Transverse colon (tissue), 4 donors: ENCODE data around the gene TICAM1. TPM values are rescaled to one million over a fixed set of nuclear protein-coding genes. Genes with fewer than 3 reads are reported as not detected.
A peak's percentile ranks its signal among the peaks of the same experiment; 100 is the strongest.
"Not testable (repeated sequence)": the region's sequence is repeated elsewhere in the genome, so short reads cannot be mapped to it uniquely, and the experiment has no call there.

Experiments used
- DNase-seq: peaks from one replicate; pipeline ENCODE4 v3.0.0-alpha.2; 2019
- H3K27ac ChIP-seq, 4 donors: fragments of 200-600 bp; sonication (generic); 2 replicates each; pipeline ENCODE4 v1.5.1; 2016 to 2018; ENCODE audit warnings: inconsistent platforms in 4 of 4
- H3K27me3 ChIP-seq: fragments of 200-600 bp; sonication (generic); 2 replicates; pipeline ENCODE4 v1.5.1; 2017; ENCODE audit warnings: inconsistent platforms
- H3K36me3 ChIP-seq, 4 donors: fragments of 200-600 bp; sonication (generic); 2 replicates each; pipeline ENCODE4 v1.5.1; 2017 to 2019; ENCODE audit warnings: inconsistent platforms in 4 of 4
- H3K4me1 ChIP-seq, 4 donors: fragments of 200-600 bp; sonication (generic); 2 replicates each; pipeline ENCODE4 v1.5.1; 2017 to 2020; ENCODE audit warnings: inconsistent platforms in 4 of 4
- H3K4me3 ChIP-seq, 4 donors: fragments of 200-600 bp; sonication (generic); 1 replicate in 1 of 4; 2 replicates in 3 of 4; pipeline versions ENCODE4 v1.5.1 to v1.6.1; 2017 to 2019; ENCODE audit warnings: inconsistent platforms in 4 of 4
- H3K9me3 ChIP-seq, 2 donors: fragments of 200-600 bp; sonication (generic); 2 replicates each; pipeline ENCODE4 v1.5.1; 2017 to 2019; ENCODE audit warnings: inconsistent platforms in 2 of 2
- EP300 ChIP-seq: sonication (generic); formaldehyde crosslinking; IDR thresholded peaks from one replicate; pipeline ENCODE4 v1.6.1; 2017; ENCODE audit warnings: antibody characterized with exemption, low read depth
- POLR2A ChIP-seq: fragments of 450-650 bp; IDR thresholded peaks from one replicate; pipeline ENCODE4 v1.6.1; 2016; ENCODE audit warnings: antibody characterized with exemption, mild to moderate bottlenecking, moderate library complexity
- POLR2AphosphoS5 ChIP-seq, 3 donors: sonication (generic); formaldehyde crosslinking; IDR thresholded peaks; one replicate each; pipeline ENCODE4 v1.6.1; 2016; ENCODE audit warnings: antibody characterized with exemption in 3 of 3
- WGBS, 2 donors: methylation state at CpG; one replicate each; pipeline ENCODE4 v1.1.5; 2018; ENCODE audit warnings: low coverage in 1 of 2; 5-methylcytosine and 5-hydroxymethylcytosine counted together
- in situ Hi-C, 4 donors: fragments of 200-750 bp; cut with MboI; loops; one replicate each; pipeline versions ENCODE4 v1.15.0 to v1.15.1; 2017; ENCODE audit warnings: low sequenced_read_pairs in 3 of 4, low pct_ligation_motif_present in 1 of 4, low pct_unique_long_range_greater_than_20kb in 1 of 4
- intact Hi-C: fragments of 100-400 bp; cut with DNase I; formaldehyde crosslinking; loops from one replicate; pipeline ENCODE4 v1.15.1; 2023; ENCODE audit warnings: low total_unique reads
- total RNA-seq, 4 donors: library from RNA; depleted of rRNA; stranded (reverse); fragments of >200 nt; gene quantifications; one replicate each; pipeline ENCODE4 v1.1.0, GENCODE V29; 2016
- TF ChIP-seq, protein P1 (sequence below), 5 experiments: fragments of 200-600 bp in 3 of 5; fragments of 450-650 bp in 2 of 5; sonication (generic) in 3 of 5; IDR thresholded peaks; 1 replicate in 2 of 5; 2 replicates in 3 of 5; pipeline ENCODE4 v1.5.1; 2016 to 2017; ENCODE audit warnings: antibody characterized with exemption in 5 of 5, inconsistent platforms in 3 of 5, mild to moderate bottlenecking in 2 of 5, moderate library complexity in 1 of 5

TICAM1 gene
- total RNA-seq, 4 donors from 2014 or later: 17.7 to 66.6 (median 20.8) TPM

DNA sequence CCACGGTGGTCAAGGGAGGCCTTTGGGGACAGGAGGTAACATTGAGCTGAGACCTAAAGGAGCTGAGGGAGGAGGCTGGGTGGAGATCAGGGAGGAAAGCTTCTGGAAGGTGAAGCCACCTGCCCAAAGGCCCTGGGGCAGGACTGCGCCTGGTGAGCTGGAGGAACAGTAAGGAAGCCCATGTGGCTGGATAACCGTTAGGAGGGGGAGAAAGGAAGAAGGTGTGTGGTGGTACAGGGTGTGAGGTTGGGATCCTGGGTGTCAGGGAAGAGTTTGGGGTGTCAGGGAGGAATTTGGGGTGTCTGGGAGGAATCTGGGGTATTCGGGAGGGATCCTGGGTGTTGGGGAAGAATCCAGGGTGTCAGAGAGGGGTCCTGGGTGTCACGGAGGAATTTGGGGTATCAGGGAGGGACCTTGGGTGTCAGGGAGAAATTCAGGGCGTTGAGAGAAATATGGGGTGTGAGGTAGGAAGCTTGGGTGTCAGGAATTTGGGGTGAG lies 695 bp downstream of the TICAM1 start:
- DNase-seq: no peak
- H3K27me3 ChIP-seq: no peaks in the 10 kb centered on the region
- in situ Hi-C loops: no loop called here
- H3K9me3 ChIP-seq: no peaks in the 10 kb centered on the region
- peak overlapping the region; percentile 75 to 97 (median 85) for H3K4me3 ChIP-seq
- no peak for TF ChIP-seq POLR2AphosphoS5 (IDR thresholded peaks at IDR 0.05)
- TF ChIP-seq, protein P1, sequence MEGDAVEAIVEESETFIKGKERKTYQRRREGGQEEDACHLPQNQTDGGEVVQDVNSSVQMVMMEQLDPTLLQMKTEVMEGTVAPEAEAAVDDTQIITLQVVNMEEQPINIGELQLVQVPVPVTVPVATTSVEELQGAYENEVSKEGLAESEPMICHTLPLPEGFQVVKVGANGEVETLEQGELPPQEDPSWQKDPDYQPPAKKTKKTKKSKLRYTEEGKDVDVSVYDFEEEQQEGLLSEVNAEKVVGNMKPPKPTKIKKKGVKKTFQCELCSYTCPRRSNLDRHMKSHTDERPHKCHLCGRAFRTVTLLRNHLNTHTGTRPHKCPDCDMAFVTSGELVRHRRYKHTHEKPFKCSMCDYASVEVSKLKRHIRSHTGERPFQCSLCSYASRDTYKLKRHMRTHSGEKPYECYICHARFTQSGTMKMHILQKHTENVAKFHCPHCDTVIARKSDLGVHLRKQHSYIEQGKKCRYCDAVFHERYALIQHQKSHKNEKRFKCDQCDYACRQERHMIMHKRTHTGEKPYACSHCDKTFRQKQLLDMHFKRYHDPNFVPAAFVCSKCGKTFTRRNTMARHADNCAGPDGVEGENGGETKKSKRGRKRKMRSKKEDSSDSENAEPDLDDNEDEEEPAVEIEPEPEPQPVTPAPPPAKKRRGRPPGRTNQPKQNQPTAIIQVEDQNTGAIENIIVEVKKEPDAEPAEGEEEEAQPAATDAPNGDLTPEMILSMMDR (IDR thresholded peaks at IDR 0.05): no peak
- no peak for TF ChIP-seq POLR2A
- TF ChIP-seq EP300: no peak
- H3K27ac ChIP-seq: peak overlapping the region; percentile 86 to 95 (median 93)
- H3K4me1 ChIP-seq: peaks cover 15 to 49% (median 27%) of the 10 kb centered on the region in 4 donors
- intact Hi-C loops: no loop called here
- H3K36me3 ChIP-seq: no peaks in the 10 kb centered on the region
- WGBS, 2 donors: 29 to 34% methylated on average over 3 to 6 of the region's 6 CpGs

- TF ChIP-seq, protein P1 (IDR thresholded peaks at IDR 0.05): no peak
- TF ChIP-seq EP300 (no peak), POLR2A (no peak), POLR2AphosphoS5 (IDR thresholded peaks at IDR 0.05) (no peak)
Measured at GRCh38 chr19:4830332-4830731, 1.2 kb downstream of the TICAM1 start.

GRCh38 chr19:4829001-4829712 lies 2.4 kb downstream of the TICAM1 start:
- 26 to 45% methylated on average over 7 to 16 of the region's 16 CpGs for WGBS, 2 donors
- H3K9me3 ChIP-seq: no peaks in the 10 kb centered on the region

More at GRCh38 chr19:4830332-4830731, 1.2 kb downstream of the TICAM1 start:
- intact Hi-C loops: no loop called here
- 79 to 94% methylated on average over 2 to 6 of the region's 6 CpGs for WGBS, 2 donors
- no peaks in the 10 kb centered on the region for H3K9me3 ChIP-seq
- H3K4me1 ChIP-seq: peaks cover 15 to 48% (median 27%) of the 10 kb centered on the region in 4 donors
- in situ Hi-C loops: no loop called here
- no peaks in the 10 kb centered on the region for H3K27me3 ChIP-seq
- peak overlapping the region; percentile 86 to 95 (median 93) for H3K27ac ChIP-seq
- no peak for DNase-seq
- H3K36me3 ChIP-seq: no peaks in the 10 kb centered on the region
- H3K4me3 ChIP-seq: peak overlapping the region; percentile 75 to 97 (median 85)

DNA sequence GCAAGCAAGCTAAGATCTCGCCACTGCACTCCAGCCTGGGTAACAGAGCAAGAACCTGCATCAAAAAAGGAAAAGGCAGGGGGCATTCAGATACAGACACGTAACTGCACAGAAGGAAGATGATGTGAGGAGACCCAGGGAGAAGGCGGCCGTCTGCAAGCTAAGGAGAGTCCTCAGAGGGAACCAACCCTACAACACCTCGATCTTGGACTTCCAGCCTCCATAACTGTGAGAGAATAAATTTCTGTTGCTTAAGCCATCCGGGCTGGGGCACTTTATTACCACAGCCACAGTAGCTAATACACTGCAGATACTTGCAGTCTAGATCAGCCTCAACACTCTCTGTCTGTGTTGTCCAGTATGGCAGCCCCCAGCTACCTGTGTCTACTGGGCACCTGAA lies 7.9 kb downstream of the TICAM1 start:
- Histone ChIP-seq H3K9me3 (no peaks in the 10 kb centered on the region), H3K36me3 (no peaks in the 10 kb centered on the region), H3K27ac (no peak overlapping the region), H3K4me3 (no peak overlapping the region), H3K27me3 (no peaks in the 10 kb centered on the region), H3K4me1 (peaks cover 0 to 11% (median 5%) of the 10 kb centered on the region in 4 donors)
- TF ChIP-seq POLR2AphosphoS5 (IDR thresholded peaks at IDR 0.05): no peak
- TF ChIP-seq EP300: no peak
- TF ChIP-seq POLR2A: no peak
- TF ChIP-seq, protein P1 (IDR thresholded peaks at IDR 0.05): no peak
- intact Hi-C loops: no loop called here
- in situ Hi-C loops: loop anchor here in 1 of 4 donors (25.0 kb wide), 1 partner anchor 89 kb away; the partner anchor contains the start of genes ARRDC5 and UHRF1
- 45 to 80% methylated on average over 2 to 6 of the region's 6 CpGs for WGBS, 2 donors
- DNase-seq: no peak

More at GRCh38 chr19:4829001-4829712, 2.4 kb downstream of the TICAM1 start:
- H3K27me3 ChIP-seq: no peaks in the 10 kb centered on the region
- intact Hi-C loops: no loop called here
- peaks cover 15 to 46% (median 27%) of the 10 kb centered on the region in 4 donors for H3K4me1 ChIP-seq
- TF ChIP-seq, protein P1 (IDR thresholded peaks at IDR 0.05): peak in 3 of 5 experiments; percentile 14 to 21 (median 16)
- no peak for TF ChIP-seq POLR2AphosphoS5 (IDR thresholded peaks at IDR 0.05)
- DNase-seq: peak; percentile 59
- in situ Hi-C loops: no loop called here
- H3K36me3 ChIP-seq: no peaks in the 10 kb centered on the region
- H3K27ac ChIP-seq: peak overlapping the region; percentile 86 to 95 (median 93)
- peak overlapping the region in 1 of 4 donors; percentile 28 for H3K4me3 ChIP-seq

DNA sequence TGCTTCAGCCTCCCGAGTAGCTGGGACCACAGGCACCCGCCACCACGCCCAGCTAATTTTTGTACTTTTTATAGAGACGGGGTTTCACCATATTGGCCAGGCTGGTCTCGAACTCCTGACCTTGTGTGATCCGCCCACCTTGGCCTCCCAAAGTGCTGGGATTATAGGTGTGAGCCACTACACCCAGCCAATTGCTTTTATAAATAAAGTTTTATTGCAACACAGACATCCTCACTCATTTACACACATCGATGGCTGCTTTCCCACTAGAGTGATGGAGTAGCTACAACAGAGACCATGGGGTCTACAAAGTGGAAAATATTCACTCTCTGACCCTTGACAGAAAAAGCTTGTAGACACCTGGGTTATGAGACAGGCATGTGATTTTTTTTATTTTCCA lies 9.2 kb downstream of the TICAM1 start:
- H3K27me3 ChIP-seq, DNase-seq, H3K27ac ChIP-seq, H3K4me1 ChIP-seq, H3K9me3 ChIP-seq, H3K4me3 ChIP-seq, intact Hi-C loops, H3K36me3 ChIP-seq: not testable (repeated sequence)
- in situ Hi-C loops: loop anchor here in 1 of 4 donors (25.0 kb wide), 1 partner anchor 90 kb away; the partner anchor contains the start of genes ARRDC5 and UHRF1
- WGBS, 2 donors: 99 to 100% methylated on average over 3 to 7 of the region's 7 CpGs
